ENCODE measurements around the gene MSI2. TPM values are rescaled to one million over a fixed set of nuclear protein-coding genes. Genes with fewer than 3 reads are reported as not detected.

Gene MSI2
- total and polyA plus RNA-seq, 2 experiments from 2014 or later = 4.3 to 17.9 TPM

DNA sequence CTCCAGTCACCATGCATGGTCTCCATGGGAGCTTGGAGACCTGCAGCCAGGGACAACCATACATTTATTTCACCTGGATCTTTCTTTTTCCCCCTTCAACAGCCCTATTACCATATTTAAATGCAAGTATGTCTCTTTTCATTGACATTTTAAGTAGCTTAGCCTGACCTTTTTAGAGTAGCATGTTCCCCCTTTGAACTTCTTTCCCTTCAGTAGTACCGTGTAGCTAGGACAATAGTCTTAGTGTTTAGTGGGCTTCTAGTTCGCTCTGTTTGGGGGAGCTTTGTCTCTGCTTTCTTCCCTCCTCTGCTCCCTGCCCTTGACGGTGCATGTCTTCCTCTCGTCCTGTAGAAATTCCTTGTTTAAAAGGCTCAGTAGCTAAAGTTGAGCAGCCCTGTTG is 394.2 kb downstream of the MSI2 start:
- Histone ChIP-seq H3K9me3 (ENCODE audit: low read depth) (no peaks in the 10 kb centered on the region), H4K20me1 (ENCODE audit: insufficient read depth) (no peaks in the 10 kb centered on the region), H2AFZ (no peak overlapping the region), H3K9me2 (ENCODE audit: insufficient read depth) (no peaks in the 10 kb centered on the region), H3K9ac (no peak overlapping the region), H3K79me2 (ENCODE audit: insufficient read depth) (no peaks in the 10 kb centered on the region), H3K27ac (no peak overlapping the region), H3F3A (ENCODE audit: insufficient read depth) (no peaks in the 10 kb centered on the region), H3K27me3 (replicated peaks; ENCODE audit: insufficient read depth) (no peaks in the 10 kb centered on the region), H3K4me3 (no peak overlapping the region), H3K4me1 (ENCODE audit: insufficient read depth) (no peaks in the 10 kb centered on the region), H3K36me3 (ENCODE audit: low read depth) (no peaks in the 10 kb centered on the region), H3K4me2 (ENCODE audit: unreplicated experiment) (no peak overlapping the region)
- in situ Hi-C loops (cut with MboI) = no loop called here
- 77 to 79% methylated on average over 4 of the region's 4 CpGs for WGBS, 2 experiments (ENCODE audit: low coverage in 1 of 2, low lambda C conversion rate in 2 of 2, missing lambda C conversion rate in 2 of 2)
- no peak for DNase-seq
- TF ChIP-seq EZH2phosphoT487 (IDR thresholded peaks at IDR 0.05; ENCODE audit: insufficient read depth, low read depth) (no peak), EZH2 (IDR thresholded peaks at IDR 0.05; ENCODE audit: insufficient read depth, poor library complexity, severe bottlenecking) (no peak)

DNA sequence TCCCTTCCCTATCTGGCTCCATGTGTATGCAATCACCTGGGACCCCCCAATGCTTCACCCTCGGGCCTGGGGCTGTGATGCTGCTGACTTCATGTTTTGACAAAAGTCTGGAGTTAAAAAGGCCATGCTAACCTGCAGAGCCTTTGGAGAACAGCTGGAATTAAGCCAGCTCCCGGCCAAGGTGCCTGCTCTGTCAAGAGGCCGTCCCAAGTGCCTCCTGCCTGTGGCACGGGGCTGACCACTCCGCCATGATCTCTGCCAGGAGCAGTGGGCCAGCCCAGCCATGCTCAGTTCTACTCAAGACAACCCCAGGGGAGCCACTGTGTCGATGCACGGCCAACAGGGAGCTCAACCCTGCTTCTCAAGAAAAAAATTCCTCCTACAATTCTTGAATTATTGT is 395.1 kb downstream of the MSI2 start:
- Histone ChIP-seq H3K9ac (no peak overlapping the region), H3K4me3 (no peak overlapping the region)
- DNase-seq = no peak

DNA sequence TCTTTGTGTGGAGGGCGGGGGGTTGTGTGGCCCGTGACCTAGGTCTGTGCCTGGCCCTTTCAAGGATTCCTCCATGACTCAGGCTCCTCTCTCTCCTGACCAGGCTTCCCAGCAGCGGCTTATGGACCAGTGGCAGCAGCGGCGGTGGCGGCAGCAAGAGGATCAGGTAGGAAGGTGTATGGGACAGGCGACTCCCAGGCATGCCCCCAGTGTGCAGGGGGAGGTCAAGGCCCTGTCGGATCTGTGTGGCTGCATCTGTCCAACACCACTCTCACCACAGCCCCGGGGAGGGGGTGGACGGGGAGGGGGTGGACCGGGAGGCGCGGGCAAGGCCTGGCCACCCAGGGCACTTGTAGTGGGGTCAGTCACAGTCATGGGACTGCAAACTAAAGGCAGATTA is 395.7 kb downstream of the MSI2 start:
- no peak for DNase-seq
- no peaks in the 10 kb centered on the region for H3K9me3 ChIP-seq (ENCODE audit: low read depth)
- no peaks in the 10 kb centered on the region for H3K9me2 ChIP-seq (ENCODE audit: insufficient read depth)
- H4K20me1 ChIP-seq (ENCODE audit: insufficient read depth) = no peaks in the 10 kb centered on the region
- no peak overlapping the region for H2AFZ ChIP-seq
- TF ChIP-seq EZH2phosphoT487 (IDR thresholded peaks at IDR 0.05; ENCODE audit: insufficient read depth, low read depth) (no peak), EZH2 (IDR thresholded peaks at IDR 0.05; ENCODE audit: insufficient read depth, poor library complexity, severe bottlenecking) (no peak)
- H3K9ac ChIP-seq = no peak overlapping the region
- 92 to 94% methylated on average over 8 to 13 of the region's 13 CpGs for WGBS, 2 experiments (ENCODE audit: low coverage in 1 of 2, low lambda C conversion rate in 2 of 2, missing lambda C conversion rate in 2 of 2)
- no peaks in the 10 kb centered on the region for H3K79me2 ChIP-seq (ENCODE audit: insufficient read depth)
- in situ Hi-C loops (cut with MboI) = no loop called here
- H3K27me3 ChIP-seq (replicated peaks; ENCODE audit: insufficient read depth) = no peaks in the 10 kb centered on the region
- H3F3A ChIP-seq (ENCODE audit: insufficient read depth) = no peaks in the 10 kb centered on the region
- no peaks in the 10 kb centered on the region for H3K36me3 ChIP-seq (ENCODE audit: low read depth)
- no peak overlapping the region for H3K27ac ChIP-seq
- no peak overlapping the region for H3K4me2 ChIP-seq (ENCODE audit: unreplicated experiment)
- H3K4me1 ChIP-seq (ENCODE audit: insufficient read depth) = no peaks in the 10 kb centered on the region
- no peak overlapping the region for H3K4me3 ChIP-seq

More for the DNA sequence above, 395.1 kb downstream of the MSI2 start:
- Histone ChIP-seq H3K36me3 (ENCODE audit: low read depth) (no peaks in the 10 kb centered on the region), H3K4me1 (ENCODE audit: insufficient read depth) (no peaks in the 10 kb centered on the region), H3K4me2 (ENCODE audit: unreplicated experiment) (no peak overlapping the region), H3F3A (ENCODE audit: insufficient read depth) (no peaks in the 10 kb centered on the region), H3K27ac (no peak overlapping the region), H3K9me2 (ENCODE audit: insufficient read depth) (no peaks in the 10 kb centered on the region), H4K20me1 (ENCODE audit: insufficient read depth) (no peaks in the 10 kb centered on the region), H3K79me2 (ENCODE audit: insufficient read depth) (no peaks in the 10 kb centered on the region), H3K27me3 (replicated peaks; ENCODE audit: insufficient read depth) (no peaks in the 10 kb centered on the region), H3K9me3 (ENCODE audit: low read depth) (no peaks in the 10 kb centered on the region), H2AFZ (no peak overlapping the region)
- WGBS, 2 experiments (ENCODE audit: low coverage in 1 of 2, low lambda C conversion rate in 2 of 2, missing lambda C conversion rate in 2 of 2) = 83 to 88% methylated on average over 7 of the region's 7 CpGs
- TF ChIP-seq EZH2 (IDR thresholded peaks at IDR 0.05; ENCODE audit: insufficient read depth, poor library complexity, severe bottlenecking) = no peak
- TF ChIP-seq EZH2phosphoT487 (IDR thresholded peaks at IDR 0.05; ENCODE audit: insufficient read depth, low read depth) = no peak
- in situ Hi-C loops (cut with MboI) = no loop called here

DNA sequence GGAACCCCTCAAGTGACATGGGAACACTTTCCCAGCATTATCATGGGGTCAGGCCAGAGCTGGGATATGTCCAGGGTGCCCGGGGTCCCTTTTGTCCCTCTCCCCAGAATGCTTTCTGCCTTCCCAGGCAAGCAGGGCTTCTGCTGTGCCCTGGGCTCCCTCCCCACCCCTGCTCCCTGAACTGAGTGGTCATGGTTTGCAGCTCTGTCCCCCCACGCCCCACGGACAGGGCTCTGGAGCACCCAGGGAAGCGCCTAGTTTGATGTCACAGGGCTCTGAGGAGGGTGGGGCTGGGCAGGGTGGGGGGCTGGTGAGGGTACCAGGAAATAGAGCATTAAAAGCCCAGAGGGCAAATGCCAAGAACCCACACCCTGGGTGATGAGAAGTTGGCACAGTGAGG is 396.5 kb downstream of the MSI2 start:
- in situ Hi-C loops (cut with MboI) = no loop called here
- 81 to 86% methylated on average over 2 to 4 of the region's 4 CpGs for WGBS, 2 experiments (ENCODE audit: low coverage in 1 of 2, low lambda C conversion rate in 2 of 2, missing lambda C conversion rate in 2 of 2)
- no peak for TF ChIP-seq EZH2 (IDR thresholded peaks at IDR 0.05; ENCODE audit: insufficient read depth, poor library complexity, severe bottlenecking)
- TF ChIP-seq EZH2phosphoT487 (IDR thresholded peaks at IDR 0.05; ENCODE audit: insufficient read depth, low read depth) = no peak
- H3K27ac ChIP-seq = no peak overlapping the region
- DNase-seq = no peak
- H3K36me3 ChIP-seq (ENCODE audit: low read depth) = no peaks in the 10 kb centered on the region
- H3K27me3 ChIP-seq (replicated peaks; ENCODE audit: insufficient read depth) = no peaks in the 10 kb centered on the region
- no peak overlapping the region for H3K9ac ChIP-seq
- no peaks in the 10 kb centered on the region for H3K79me2 ChIP-seq (ENCODE audit: insufficient read depth)
- H3K4me3 ChIP-seq = no peak overlapping the region
- H3K9me3 ChIP-seq (ENCODE audit: low read depth) = no peaks in the 10 kb centered on the region
- no peak overlapping the region for H2AFZ ChIP-seq
- H3K4me1 ChIP-seq (ENCODE audit: insufficient read depth) = no peaks in the 10 kb centered on the region
- H3K4me2 ChIP-seq (ENCODE audit: unreplicated experiment) = no peak overlapping the region
- no peaks in the 10 kb centered on the region for H3F3A ChIP-seq (ENCODE audit: insufficient read depth)
- H3K9me2 ChIP-seq (ENCODE audit: insufficient read depth) = no peaks in the 10 kb centered on the region
- no peaks in the 10 kb centered on the region for H4K20me1 ChIP-seq (ENCODE audit: insufficient read depth)

DNA sequence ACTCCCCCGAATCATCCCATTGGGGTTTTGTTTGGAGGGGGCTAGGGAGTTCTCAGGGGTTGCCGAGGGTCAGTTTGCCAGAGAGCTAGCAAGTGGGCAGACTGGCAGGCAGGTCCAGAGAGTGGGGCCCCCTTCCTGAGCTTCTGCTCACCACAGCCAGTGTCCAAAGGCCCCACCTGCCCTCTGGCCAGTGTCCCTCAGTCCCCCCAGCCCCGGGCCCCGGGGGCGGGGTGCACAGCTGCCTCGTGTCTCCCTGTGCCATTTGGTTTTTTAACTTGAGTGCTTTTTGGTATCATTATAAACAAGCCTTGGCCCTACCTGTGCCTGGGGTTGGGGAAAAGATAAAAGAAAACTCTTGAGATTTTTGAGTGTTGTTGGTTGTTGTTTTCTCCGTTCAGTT is 397.0 kb downstream of the MSI2 start:
- no peaks in the 10 kb centered on the region for H3K79me2 ChIP-seq (ENCODE audit: insufficient read depth)
- no peak for DNase-seq
- no peaks in the 10 kb centered on the region for H3K36me3 ChIP-seq (ENCODE audit: low read depth)
- no peak overlapping the region for H3K4me3 ChIP-seq
- WGBS, 2 experiments (ENCODE audit: low coverage in 1 of 2, low lambda C conversion rate in 2 of 2, missing lambda C conversion rate in 2 of 2) = 68 to 70% methylated on average over 7 of the region's 7 CpGs
- H2AFZ ChIP-seq = no peak overlapping the region
- H3K27me3 ChIP-seq (replicated peaks; ENCODE audit: insufficient read depth) = no peaks in the 10 kb centered on the region
- H3K9me2 ChIP-seq (ENCODE audit: insufficient read depth) = no peaks in the 10 kb centered on the region
- no peaks in the 10 kb centered on the region for H3F3A ChIP-seq (ENCODE audit: insufficient read depth)
- no peak for TF ChIP-seq EZH2 (IDR thresholded peaks at IDR 0.05; ENCODE audit: insufficient read depth, poor library complexity, severe bottlenecking)
- TF ChIP-seq EZH2phosphoT487 (IDR thresholded peaks at IDR 0.05; ENCODE audit: insufficient read depth, low read depth) = no peak
- in situ Hi-C loops (cut with MboI) = no loop called here
- H4K20me1 ChIP-seq (ENCODE audit: insufficient read depth) = no peaks in the 10 kb centered on the region
- H3K4me2 ChIP-seq (ENCODE audit: unreplicated experiment) = no peak overlapping the region
- no peak overlapping the region for H3K9ac ChIP-seq
- H3K27ac ChIP-seq = no peak overlapping the region
- no peaks in the 10 kb centered on the region for H3K4me1 ChIP-seq (ENCODE audit: insufficient read depth)
- no peaks in the 10 kb centered on the region for H3K9me3 ChIP-seq (ENCODE audit: low read depth)

Measured in GM23248 (cell line).